ENCODE data around the gene VGLL2. TPM values are rescaled to one million over a fixed set of nuclear protein-coding genes. Genes with fewer than 3 reads are reported as not detected.

Gene VGLL2
- total RNA-seq, 2 experiments from 2014 or later: not detected

- H3K9me3 Mint-ChIP-seq: no peaks in the 10 kb centered on the region
- no peak for DNase-seq
These were observed 41.0 kb downstream of the VGLL2 start for GRCh38 chr6:117306227-117306790.

GRCh38 chr6:117307655-117308054, 42.3 kb downstream of the VGLL2 start:
- H3K4me1 Mint-ChIP-seq (ENCODE audit: low read depth): no peaks in the 10 kb centered on the region
- no peaks in the 10 kb centered on the region for H3K9me3 Mint-ChIP-seq
- no peak overlapping the region for H3K27ac Mint-ChIP-seq
- CTCF ChIA-PET: no interaction called here
- DNase-seq: no peak
- intact Hi-C loops (cut with micrococcal nuclease): no loop called here
- POLR2A ChIA-PET: no interaction called here
- H3K27me3 Mint-ChIP-seq: peaks cover 5% of the 10 kb centered on the region
- H3K4me3 Mint-ChIP-seq: no peak overlapping the region
- no peaks in the 10 kb centered on the region for H3K36me3 Mint-ChIP-seq

More at GRCh38 chr6:117306227-117306790, 41.0 kb downstream of the VGLL2 start:
- Mint-ChIP-seq H3K4me3 (no peak overlapping the region), H3K36me3 (no peaks in the 10 kb centered on the region), H3K4me1 (ENCODE audit: low read depth) (no peaks in the 10 kb centered on the region), H3K27me3 (peaks cover 5% of the 10 kb centered on the region), H3K27ac (no peak overlapping the region)
- POLR2A ChIA-PET: no interaction called here
- intact Hi-C loops (cut with micrococcal nuclease): no loop called here
- CTCF ChIA-PET: no interaction called here

DNA sequence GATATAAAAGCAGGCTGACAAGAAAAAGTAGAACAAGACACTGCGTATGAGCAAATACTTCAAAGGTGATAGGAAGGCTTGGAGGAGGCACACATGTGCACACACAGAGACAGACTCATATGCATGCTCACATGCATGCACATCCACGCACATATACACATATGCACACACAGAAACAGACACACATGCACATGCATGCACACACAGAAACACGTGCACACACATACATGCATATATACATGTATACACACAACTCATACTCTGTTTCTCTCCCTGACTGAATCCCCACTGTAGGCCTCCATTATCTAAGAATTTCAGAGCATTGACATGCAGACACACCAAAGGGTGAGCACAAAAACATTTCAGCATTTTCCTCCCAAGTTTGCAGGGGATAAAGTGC, 43.7 kb downstream of the VGLL2 start:
- DNase-seq: no peak
- peaks cover 5% of the 10 kb centered on the region for H3K27me3 Mint-ChIP-seq
- CTCF ChIA-PET: no interaction called here
- intact Hi-C loops (cut with micrococcal nuclease): no loop called here
- no peaks in the 10 kb centered on the region for H3K9me3 Mint-ChIP-seq
- no peaks in the 10 kb centered on the region for H3K4me1 Mint-ChIP-seq (ENCODE audit: low read depth)
- POLR2A ChIA-PET: no interaction called here
- no peak overlapping the region for H3K27ac Mint-ChIP-seq
- no peaks in the 10 kb centered on the region for H3K36me3 Mint-ChIP-seq
- H3K4me3 Mint-ChIP-seq: no peak overlapping the region

GRCh38 chr6:117309611-117310010, 44.3 kb downstream of the VGLL2 start:
- Mint-ChIP-seq H3K4me1 (ENCODE audit: low read depth) (no peaks in the 10 kb centered on the region), H3K4me3 (no peak overlapping the region), H3K9me3 (no peaks in the 10 kb centered on the region), H3K36me3 (no peaks in the 10 kb centered on the region), H3K27me3 (peaks cover 5% of the 10 kb centered on the region), H3K27ac (no peak overlapping the region)
- CTCF ChIA-PET: no interaction called here
- no peak for DNase-seq
- intact Hi-C loops (cut with micrococcal nuclease): no loop called here
- POLR2A ChIA-PET: no interaction called here

DNA sequence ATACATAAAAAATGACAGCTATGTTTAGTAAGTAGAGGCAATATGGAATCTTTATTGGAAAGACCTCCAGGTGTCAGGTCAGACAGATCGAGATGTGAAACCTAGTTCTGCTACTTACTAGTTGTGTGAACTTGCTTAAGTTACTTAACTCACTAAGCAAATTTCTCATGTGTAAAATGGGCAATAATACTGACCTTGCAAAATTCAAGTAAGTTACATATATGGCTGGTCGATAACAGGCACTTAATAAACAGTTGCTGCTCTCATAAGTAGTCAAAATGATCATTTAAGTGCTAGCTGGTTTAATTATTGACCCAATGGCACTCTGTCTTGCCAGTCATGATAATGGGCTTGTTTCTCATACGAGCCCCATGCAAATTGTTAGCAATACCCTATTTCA, 46.0 kb downstream of the VGLL2 start:
- CTCF ChIA-PET: no interaction called here
- Mint-ChIP-seq H3K27me3 (peaks cover 5% of the 10 kb centered on the region), H3K36me3 (no peaks in the 10 kb centered on the region), H3K4me1 (ENCODE audit: low read depth) (no peaks in the 10 kb centered on the region), H3K4me3 (no peak overlapping the region), H3K27ac (no peak overlapping the region), H3K9me3 (no peaks in the 10 kb centered on the region)
- intact Hi-C loops (cut with micrococcal nuclease): no loop called here
- DNase-seq: no peak
- POLR2A ChIA-PET: no interaction called here

DNA sequence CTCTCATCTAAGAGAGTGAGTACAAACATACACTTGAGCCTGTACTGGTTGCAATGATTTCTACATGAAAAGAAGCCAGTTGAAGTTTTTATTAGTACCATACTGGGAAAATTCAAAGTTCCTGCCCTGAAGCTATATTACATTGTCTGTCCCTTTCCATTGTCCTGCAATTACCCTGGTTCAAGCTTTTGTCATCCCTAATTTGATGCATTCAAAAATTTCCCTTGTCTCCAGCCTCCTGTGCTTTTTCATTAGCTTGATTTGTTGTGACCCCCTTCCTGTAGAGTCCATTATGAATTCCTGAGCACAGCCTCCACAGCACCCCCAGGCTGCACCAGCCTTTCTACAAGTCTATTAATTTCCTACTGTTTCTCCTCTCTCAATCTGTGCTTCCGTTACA, 46.4 kb downstream of the VGLL2 start:
- ChIA-PET CTCF (no interaction called here), POLR2A (no interaction called here)
- Mint-ChIP-seq H3K27me3 (peaks cover 5% of the 10 kb centered on the region), H3K4me3 (no peak overlapping the region), H3K36me3 (no peaks in the 10 kb centered on the region), H3K4me1 (ENCODE audit: low read depth) (no peaks in the 10 kb centered on the region), H3K27ac (no peak overlapping the region), H3K9me3 (no peaks in the 10 kb centered on the region)
- DNase-seq: no peak
- intact Hi-C loops (cut with micrococcal nuclease): no loop called here

DNA sequence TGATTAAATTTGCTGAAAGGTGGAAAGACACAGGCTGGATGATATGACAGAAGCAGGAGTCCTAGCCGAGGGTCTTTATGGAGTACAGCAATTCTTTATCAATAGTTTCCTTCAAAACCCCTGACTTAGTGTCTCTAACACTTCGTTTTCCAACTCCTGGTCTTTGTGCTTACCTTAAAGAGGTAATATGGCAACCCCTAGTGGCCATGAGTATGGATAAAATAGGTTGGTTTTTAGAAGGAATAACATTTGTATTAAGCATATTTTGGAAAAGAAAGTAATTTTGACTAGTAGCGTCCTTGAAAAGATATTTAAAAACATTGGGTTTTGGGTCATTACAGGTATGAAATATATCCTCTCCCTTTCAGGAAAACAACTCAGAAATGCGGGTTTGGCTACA, 51.9 kb downstream of the VGLL2 start:
- ChIA-PET CTCF (interaction anchor here (1.1 kb wide), 1 partner anchor 22 kb away, joined by 3 read pairs; no protein-coding TSS in a partner anchor), POLR2A (no interaction called here)
- H3K27ac Mint-ChIP-seq: no peak overlapping the region
- H3K27me3 Mint-ChIP-seq: no peaks in the 10 kb centered on the region
- intact Hi-C loops (cut with micrococcal nuclease): loop anchor here (5.0 kb wide), 1 partner anchor 345 kb away; no protein-coding TSS in a partner anchor
- H3K4me3 Mint-ChIP-seq: no peak overlapping the region
- H3K36me3 Mint-ChIP-seq: no peaks in the 10 kb centered on the region
- H3K9me3 Mint-ChIP-seq: no peaks in the 10 kb centered on the region
- DNase-seq: no peak
- H3K4me1 Mint-ChIP-seq (ENCODE audit: low read depth): no peaks in the 10 kb centered on the region

Other genes with a start within 250 kb of the VGLL2 start
- not detected for gene ROS1, start 160.4 kb downstream of the VGLL2 start, total RNA-seq
- gene DCBLD1, start 217.1 kb downstream of the VGLL2 start, total RNA-seq: 1 to 10 TPM; 4.4 to 4.5 TPM

Data from activated CD4-positive, alpha-beta memory T cell treated with anti-CD3 and anti-CD28 coated beads for 36 hours (primary cell).